ENCODE results near the gene PRKCH.

DNA sequence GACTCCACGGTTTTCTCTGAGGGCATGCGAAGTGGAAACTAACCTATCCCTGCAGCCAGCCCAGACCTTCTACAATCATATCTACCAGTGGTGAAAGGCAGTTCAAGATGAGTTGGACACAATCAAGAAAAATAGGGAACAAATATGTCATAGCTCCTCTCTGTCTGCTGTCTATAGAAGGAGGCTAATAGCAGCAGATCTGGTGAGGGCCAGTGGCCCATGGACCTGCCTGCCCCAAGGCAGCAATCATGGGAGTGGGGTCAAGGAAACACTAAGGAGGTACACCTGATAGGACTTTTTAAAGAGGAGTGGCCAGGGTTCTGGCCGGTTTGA is 149.5 kb downstream of the PRKCH start:
- no peak for TF ChIP-seq POLR2AphosphoS5 (IDR thresholded peaks at IDR 0.05)
- TF ChIP-seq CTCF (IDR thresholded peaks at IDR 0.05), result no peak
- no peak for TF ChIP-seq POLR2A (IDR thresholded peaks at IDR 0.05)

Data from breast epithelium (tissue), 3 donors.